NCI-H226 (cell line): ENCODE measurements around the gene TXNL4A.

Experiments
- DNase-seq: peaks from one replicate; pipeline ENCODE4 v3.0.0-alpha.2; 2015

The TXNL4A gene

DNA sequence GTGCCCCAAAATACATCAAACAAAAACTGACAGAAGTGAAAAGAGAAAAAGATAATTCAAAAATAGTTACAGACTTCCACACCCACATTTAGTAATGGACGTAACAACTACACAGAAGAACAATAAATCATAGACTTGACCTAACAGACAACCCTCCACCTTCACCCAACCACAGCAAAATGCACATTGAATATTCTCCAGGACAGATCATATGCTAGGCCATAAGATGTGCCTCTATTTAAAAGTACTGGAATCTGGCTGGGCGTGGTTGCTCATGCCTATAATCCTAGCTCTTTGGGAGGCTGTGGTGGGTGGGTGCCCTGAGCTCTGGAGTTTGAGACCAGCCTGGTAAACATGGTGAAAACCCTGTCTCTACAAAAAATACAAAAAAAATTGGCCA lies 56.9 kb downstream of the TXNL4A start:
- DNase-seq: no peak

DNA sequence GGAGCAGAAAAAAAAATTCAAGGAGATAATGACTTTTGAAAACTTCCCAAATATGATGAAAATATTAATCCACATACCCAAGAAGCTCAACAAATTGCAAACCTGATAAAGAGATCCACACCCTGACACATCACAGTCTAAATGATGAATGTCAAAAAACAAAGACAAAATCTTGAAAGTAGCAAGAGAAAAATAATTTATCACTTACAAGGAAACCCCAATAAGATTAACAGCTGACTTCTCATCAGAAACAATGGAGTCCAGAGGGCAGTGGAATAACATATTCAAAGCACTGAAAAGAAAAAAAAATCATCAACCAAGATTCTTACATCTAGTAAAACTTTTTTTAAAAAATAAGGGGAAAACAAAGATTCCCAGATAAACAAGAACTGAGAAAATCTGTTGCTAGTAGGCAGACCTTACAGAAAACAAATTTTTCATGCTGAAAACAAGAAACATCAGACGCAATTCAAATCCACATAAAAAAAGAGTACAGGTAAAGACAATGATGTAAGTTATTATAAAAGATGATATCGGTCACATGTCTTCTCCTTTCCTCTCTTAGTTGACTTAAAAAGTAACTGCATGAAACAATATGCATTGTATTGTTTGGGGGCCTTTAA lies 58.2 kb downstream of the TXNL4A start:
- DNase-seq: no peak

DNA sequence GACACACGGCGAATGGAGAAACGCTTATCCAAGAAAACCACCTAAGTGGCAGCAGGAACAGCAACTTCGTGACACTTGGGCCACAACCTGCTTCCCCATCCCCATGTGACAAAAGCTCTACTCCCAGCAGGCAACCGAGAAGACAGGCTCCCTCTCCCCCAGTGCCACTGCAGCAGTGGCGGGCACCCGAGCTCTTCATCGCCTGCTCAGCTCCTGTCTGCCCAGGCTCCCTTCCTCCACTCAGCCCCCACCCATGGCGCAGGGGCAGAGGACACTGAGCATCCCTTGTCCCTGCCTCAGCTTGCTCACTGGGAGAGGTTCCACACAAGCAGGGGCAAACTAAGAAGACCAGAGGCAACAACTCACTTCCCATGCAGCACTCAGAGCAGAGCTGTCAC lies 59.8 kb downstream of the TXNL4A start:
- DNase-seq: no peak

DNA sequence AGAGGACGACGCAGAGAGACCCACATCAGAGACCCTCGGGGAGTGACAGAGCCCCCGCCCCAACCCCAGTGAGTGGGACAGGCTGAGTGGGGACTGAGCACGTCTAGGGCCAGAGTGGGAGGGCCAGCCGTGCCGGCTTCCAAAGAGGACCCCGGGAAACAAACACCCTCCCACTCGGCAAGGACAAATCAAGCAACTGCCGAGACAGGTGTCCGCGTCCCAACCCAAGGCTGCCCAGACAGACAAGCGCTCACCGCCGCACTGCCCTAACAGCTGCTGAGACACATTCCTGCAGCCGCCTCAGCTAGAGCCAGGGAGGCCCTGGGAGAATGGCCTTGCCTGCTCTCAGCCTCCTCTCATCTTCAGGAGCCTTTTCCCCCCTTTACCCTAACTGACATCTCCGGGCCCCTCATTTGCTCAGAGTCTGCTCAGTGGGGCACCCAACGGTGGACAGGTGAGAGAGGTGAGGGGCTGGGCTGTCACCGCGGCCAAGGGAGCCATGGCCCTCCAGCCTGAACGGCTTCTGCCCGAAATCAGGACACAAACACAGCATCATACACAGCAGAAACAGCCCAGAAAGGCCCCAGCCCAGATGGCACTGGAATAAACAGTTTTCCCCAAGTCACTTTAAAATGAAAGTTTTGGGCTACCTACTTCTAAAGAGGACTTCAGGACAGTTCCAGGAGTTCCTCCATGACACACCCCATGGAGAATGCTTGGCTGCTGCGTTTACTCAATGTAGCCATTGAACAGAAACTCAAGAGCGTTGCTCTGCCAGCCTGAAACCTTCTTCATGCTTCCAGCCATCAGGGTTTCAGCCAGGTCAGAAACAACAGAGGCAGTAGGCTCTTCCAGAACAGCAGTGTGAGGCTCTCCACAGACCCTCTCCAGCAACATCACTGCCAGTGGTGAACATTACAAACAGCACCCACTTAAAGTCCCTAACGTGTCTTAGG lies 60.5 kb downstream of the TXNL4A start:
- no peak for DNase-seq

DNA sequence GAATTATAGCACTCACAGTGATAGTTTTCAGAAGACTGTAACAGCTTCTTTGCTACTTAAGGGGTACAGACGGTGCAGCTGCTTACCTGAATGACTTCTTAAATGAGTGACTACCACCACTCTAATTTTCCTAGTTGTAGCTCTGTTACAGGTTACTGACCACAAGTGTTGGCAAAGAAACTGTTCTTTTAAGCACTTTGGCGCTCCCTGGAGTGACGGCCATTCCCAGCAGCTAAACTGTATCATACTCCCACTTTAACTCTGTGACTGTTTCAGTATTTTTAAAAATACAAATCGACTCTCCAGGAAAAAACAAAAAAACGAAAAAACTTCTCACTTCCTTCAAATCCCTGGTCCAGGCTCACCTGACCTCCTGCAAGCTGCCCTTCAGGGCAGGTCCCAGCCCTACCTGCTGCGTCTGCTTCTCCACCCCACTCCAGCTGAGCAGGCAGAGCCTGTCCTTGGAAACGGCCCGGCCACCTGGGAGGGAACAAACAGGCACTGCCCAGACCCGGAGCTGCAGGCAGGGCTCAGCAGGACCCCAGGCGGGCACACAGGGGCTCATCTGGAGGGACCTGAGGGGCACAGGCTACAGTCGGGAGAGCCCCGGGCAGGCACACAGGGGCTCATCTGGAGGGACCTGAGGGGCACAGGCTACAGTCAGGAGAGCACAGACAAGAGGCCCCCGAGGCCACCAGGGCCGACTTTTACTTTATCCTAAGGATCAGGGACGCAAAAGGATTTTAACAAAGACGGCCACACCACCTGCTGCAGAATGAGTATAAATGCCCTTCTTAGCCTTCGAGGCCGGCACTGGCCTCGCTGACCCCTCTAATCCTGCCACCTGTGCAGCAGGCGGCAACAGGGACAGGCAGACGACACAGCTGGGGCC lies 61.4 kb downstream of the TXNL4A start:
- DNase-seq: no peak

DNA sequence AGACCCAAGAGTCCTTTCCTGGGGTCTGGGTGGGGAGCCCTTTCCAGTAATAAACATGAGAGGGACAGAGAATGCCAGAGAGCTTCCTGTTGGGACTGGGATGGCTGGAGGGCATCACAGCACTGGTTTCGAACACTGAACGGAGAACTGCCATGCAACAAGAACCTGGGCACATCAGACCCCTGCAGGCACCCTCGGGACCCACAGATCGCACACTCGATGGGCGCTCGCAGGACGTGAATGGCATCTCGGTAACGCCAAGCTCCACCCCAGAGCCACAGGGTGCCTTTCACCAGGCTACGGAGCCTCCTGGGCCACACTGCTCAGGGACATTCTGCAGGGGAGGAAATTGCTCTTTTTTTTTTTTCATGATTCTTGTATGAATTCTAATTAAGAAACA lies 62.1 kb downstream of the TXNL4A start:
- DNase-seq: no peak

DNA sequence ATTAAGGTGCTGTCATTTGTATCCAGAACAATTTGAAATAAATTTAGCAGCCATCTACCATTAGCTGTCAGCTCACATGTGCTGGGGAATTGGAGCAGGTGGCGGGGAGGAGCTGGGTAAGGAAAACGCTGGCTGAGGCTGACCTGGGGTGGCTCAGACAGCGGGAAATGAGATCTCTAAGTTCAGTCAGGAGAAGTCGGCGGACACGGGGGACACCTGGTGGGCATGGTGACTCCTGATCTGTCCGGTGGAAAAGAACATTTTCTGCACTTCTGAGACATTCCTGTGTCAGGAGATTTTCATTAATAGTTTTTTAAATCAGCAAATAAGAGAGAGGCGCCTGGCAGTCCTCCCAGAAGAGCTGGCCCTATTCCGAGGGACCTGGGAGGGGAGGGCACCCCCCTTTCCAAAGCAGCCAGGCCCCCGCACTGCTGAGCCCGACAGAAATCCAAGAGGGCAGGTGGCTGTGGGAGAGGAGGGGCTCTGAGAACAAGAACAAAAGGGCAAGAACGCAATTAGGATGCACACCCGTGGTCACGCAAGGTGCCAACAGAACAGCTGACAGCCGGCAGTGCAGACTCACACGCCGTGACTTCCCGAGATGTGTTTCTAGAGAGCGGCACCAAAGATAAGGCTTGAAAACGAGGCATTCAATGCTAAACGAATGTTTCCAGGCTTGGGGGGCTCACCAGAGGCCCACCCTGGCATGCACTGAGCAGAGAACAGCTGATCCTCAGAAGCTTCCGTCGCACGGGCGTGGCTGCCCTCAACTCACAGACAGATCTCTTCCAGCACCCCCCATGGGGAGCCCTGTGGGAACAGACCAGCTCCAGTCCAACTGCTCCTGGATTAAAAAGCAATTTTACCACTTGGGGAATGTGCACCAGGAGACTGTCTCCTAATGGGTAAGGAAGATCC lies 63.3 kb downstream of the TXNL4A start:
- DNase-seq: no peak

DNA sequence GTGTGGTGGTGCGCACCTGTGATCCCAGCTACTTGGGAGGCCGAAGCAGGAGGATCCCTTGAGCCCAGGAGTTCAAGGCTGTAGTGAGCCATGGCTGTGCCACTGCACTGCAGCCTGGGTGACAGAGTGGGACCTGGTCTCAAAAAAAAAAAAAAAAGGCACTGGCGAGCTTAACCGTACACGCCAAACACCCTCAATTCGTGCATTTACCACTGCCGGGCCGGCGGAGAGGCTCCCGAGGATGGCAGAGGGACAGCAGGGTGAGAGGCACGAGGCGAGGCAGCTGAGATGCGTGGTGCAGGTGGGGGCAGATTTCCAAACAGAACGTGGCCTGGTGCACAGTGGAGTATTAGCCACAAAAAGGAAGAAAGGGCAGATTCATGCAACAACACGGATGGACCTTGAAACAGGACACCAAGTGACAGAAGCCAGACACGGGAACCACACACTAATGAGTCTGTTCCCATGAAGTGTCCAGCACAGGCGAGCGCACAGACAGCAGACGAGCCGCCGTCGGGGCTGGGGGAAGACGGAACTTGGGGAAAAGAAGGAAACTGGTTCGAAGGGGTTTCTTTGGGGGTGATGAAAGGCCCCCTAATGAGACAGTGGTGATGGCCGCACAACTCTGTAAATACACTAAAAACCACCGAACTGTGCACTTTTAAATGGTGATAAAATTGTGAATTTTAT lies 64.3 kb downstream of the TXNL4A start:
- no peak for DNase-seq

DNA sequence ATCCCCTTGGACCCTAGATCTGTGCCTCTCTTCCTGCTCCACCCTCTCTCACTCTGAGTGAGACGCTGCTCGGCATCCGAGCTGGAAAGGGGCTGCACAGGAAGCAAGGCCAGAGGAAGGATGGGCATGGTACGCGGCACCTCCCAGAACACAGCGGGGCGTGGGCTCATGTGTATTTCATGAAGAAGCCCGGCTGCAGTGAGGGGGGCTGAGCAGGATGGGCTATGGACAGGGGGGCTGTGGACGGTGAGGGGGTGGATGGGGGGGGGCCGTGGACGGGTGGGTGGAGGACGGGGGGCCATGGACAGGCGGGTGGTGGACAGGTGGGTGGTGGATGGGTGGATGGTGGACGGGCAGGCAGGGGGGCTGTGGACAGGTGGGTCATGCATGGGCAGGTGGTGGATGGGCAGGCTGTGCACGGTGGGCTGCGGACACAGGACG lies 65.4 kb downstream of the TXNL4A start:
- no peak for DNase-seq

DNA sequence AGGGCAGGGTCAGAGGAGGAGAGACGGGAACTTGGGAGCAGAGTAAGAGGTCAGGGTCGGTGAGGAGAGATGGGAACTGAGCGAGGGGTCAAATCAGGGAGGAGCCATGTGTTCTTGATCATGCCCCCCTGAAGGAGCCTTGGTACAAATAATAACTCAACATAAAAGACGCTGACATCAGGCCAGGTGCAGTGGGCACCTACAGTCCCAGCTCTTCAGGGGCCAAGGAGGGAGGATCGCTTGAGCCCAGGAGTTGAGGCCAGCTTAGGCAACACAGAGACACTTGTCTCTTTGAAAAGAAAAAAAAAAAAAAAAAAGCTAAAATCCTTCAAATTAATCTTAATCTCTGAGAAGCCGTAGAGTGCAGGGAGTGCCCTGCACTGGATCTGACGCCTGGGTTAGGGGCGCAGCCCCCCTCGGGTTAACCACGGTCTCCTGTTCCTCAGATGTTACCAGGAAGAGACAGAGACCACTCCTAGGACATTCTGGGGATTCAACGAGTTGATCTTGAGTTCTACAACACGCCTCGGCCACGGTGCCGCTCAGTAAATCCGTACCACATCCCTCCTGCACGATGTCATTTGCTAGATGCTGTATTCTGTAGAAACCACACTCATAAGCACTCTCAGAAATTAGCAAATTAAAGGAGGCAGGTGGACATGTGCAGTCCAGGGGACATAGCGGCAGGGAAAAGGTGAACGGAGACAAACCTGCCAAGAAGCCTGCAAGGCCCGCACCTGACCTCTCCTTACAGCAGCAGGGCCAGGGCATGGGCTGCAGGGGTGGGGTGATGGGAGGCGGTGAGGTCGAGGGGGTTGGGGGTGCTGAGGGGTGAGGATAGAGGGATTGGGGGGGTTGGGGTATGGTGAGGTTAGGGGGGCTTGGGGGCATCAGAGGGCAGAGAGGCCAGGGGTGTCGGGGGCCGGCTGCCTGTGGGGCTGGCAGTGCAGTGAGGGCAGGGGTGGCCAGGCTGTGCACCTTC lies 66.1 kb downstream of the TXNL4A start:
- no peak for DNase-seq
